GM12873 (cell line): ENCODE measurements around the gene KRTAP5-6.

Experiments
- TF ChIP-seq, protein P1 (sequence below): IDR thresholded peaks from 2 replicates; pipeline ENCODE4 v1.5.1; 2012; ENCODE audit warnings: low read depth, mild to moderate bottlenecking, moderate library complexity, low read length, control low read depth; ENCODE audit not compliant: insufficient read depth; ENCODE audit errors: missing control alignments

KRTAP5-6 gene

DNA sequence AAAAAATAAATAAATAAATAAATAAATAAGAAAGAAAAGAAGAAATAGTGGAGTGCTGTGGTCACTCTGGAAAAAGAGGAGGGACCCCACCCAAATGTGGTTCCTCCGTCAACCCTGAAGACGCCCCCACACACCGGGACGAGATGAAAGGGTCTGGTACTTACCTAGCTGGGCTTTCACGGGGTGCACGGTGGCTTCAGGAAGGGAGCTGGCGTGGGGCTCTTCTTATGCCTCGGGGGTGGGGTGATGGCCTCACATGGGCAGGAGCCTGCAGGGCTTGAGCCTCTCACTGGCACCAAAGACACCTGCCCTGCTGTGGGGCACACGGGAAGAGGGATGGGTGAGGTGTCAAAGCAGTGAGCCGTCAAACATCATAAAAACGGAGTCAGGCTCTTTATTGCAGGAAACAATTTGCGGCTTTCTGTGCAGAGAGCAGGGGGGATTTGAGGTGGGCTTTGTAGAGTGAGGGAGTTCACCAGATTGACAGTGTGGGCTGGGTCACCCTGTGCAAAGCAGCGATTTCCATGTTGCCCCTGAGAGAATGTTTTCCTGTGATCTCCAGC, 28.0 kb upstream of the KRTAP5-6 start:
- TF ChIP-seq, protein P1, sequence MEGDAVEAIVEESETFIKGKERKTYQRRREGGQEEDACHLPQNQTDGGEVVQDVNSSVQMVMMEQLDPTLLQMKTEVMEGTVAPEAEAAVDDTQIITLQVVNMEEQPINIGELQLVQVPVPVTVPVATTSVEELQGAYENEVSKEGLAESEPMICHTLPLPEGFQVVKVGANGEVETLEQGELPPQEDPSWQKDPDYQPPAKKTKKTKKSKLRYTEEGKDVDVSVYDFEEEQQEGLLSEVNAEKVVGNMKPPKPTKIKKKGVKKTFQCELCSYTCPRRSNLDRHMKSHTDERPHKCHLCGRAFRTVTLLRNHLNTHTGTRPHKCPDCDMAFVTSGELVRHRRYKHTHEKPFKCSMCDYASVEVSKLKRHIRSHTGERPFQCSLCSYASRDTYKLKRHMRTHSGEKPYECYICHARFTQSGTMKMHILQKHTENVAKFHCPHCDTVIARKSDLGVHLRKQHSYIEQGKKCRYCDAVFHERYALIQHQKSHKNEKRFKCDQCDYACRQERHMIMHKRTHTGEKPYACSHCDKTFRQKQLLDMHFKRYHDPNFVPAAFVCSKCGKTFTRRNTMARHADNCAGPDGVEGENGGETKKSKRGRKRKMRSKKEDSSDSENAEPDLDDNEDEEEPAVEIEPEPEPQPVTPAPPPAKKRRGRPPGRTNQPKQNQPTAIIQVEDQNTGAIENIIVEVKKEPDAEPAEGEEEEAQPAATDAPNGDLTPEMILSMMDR, result no peak

DNA sequence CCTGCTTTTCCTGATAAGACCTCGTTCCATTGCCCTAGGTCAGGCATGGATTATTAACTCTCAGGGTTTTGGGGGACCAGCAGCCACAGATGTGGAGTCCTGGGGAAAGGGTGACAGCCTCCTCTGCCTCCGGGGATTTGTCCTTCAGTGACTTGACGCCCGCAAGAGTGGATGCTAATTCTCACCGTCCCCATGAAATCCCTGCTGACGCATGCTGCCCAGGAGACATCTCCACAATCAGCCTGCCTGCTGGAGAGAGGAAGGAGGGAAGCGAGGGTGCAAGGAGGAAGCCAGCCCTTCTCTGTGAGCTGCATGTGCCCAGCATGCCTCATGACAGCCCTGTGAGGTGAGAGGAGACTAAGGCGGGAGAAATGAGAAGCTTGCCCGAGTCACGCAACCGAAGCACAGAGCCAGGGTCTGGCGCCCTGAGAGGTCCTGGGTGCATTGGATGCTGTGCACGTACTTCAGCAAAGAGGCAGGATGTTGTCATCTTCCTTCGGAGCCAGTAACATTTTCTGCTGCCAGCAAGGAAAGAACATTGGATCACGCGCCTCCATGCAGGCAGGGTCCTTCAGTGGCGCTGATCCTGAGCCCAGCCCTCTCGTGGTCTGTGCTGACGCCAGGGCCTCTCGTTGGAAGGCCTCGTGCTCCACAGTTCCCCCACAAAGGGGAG, 27.3 kb upstream of the KRTAP5-6 start:
- TF ChIP-seq, protein P1, result no peak

DNA sequence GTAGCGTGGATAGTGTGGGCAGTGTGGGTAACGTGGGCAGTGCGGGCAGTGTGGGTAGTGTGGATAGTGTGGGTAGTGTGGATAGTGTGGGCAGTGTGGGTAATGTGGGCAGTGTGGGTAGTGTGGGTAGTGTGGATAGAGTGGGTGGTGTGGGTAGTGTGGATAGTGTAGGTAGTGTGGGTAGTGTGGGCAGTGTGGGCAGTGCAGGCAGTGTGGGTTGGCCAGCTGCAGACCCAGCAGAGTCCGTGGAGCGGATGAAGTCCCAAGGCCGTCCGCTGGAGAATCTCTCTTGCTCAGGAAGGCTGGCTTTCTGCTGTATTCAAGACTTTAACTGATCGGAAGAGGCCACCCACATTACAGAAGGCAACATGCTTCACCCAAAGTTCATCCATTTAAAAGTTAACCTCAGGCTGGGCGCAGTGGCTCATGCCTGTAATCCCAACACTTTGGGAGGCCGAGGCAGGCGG, 26.1 kb upstream of the KRTAP5-6 start:
- TF ChIP-seq, protein P1, result no peak

DNA sequence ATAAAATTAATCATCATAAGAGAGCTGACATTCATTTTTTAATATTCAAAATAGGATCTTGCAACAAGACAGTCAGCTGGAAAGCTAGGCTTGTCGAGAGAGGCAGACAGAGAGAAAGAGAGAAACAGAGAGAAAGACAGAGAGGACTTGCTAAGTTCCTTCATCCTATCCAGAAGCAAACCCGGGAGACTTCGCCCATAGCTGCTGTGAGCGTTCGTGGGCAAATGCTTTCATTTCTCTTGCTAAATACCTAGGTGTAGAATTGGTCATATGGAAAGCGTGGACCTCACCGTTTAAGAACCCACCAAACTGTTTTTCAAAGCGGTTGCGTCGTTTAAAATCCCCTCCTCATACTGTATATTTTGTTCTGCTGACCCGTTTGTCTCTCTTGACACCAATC, 25.3 kb upstream of the KRTAP5-6 start:
- TF ChIP-seq, protein P1, result no peak

DNA sequence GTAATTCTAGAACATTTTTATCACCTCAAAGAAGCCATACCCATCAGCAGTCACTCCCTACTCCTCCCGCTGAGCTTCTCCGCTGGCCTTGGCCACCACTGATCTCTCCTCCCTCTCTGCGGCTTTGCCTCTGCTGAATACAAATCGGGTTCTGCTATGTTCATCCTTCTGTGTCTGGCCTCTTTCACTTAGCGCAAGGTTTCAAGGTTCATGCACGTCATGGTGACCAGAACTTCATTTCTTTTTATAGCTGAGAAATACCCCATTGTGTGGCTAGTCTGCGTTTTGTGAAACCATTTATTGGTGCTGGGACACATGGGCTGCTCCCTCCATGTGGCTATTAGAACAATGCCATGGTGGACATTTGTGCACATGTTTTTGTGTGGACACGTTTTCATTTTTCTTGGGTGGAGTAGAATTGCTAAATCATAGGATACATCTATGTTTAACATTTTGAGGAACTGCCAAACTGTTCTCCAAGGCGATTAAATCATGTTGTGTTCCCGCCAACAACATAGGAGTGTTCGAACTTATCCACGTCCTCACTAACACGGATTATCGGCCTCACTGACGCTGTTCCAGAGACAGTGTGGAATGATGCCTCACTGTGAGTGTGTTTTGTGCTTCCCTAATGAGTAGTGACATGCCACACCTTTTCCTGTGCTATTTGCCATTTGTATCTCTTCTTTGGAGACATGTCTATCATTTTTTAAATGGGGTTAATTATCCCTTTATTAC, 24.2 kb upstream of the KRTAP5-6 start:
- TF ChIP-seq, protein P1, result no peak

DNA sequence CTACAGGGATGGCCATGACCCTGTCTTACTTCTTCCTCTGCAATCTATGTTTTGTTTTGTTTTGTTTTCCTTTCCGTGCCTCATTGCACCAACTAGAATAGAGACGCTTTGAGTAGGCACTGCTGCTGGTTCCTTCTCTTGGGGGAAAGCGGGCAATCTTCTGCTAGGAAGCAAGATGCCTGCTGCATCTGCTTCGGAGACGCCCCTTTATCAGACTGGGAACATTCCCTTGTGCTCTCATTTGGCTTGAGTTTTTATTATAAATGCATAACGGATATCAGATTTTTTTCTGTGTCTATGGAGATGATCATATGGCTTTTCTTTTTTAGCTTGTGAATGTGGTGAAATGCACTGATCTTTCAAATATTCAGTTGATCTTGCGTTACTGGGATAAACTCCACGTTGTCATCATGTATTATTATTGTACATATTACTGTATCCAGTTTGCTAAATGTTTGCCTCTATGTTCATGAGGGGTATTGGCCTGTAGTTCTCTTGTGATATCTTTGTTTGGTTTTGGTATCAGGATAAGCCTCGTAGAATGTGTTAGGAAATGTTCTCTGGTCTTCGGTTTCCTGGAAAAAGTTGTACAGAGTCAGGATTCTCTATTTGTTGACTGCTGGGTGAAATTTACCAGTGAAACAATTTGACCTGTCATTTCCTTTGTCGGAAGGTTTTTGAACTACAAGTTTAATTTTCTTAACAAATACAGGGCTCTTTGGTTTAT, 23.4 kb upstream of the KRTAP5-6 start:
- TF ChIP-seq, protein P1, result no peak
